Measurements from ENCODE around the gene PIH1D1.

- TF ChIP-seq CTCF (IDR thresholded peaks at IDR 0.05): no peak
- no peak for TF ChIP-seq POLR2AphosphoS5 (IDR thresholded peaks at IDR 0.05)
Observed at GRCh38 chr19:49469828-49470614, 18.4 kb upstream of the PIH1D1 start.

All from suprapubic skin (tissue), 3 donors.